Activated naive CD8-positive, alpha-beta T cell treated with anti-CD3 and anti-CD28 coated beads, Interleukin-2, amount 10 ng/mL, durations not matched to agents 7 days and 5 days (primary cell): Measurements from ENCODE around the gene TAF11. TPM values are rescaled to one million over a fixed set of nuclear protein-coding genes. Genes with fewer than 3 reads are reported as not detected.

Experiments
- ATAC-seq: fragments of 150-1000 bp; cut with Tn5 transposase; one replicate; pipeline ENCODE4 v1.10.0; 2021; ENCODE audit warnings: low read depth, moderate library complexity
- POLR2A ChIA-PET: fragments of 350-600 bp; sonication (Branson Sonifier 250); formaldehyde crosslinking; loops from one replicate; lab custom pipeline; 2021; ENCODE audit warnings: antibody characterized with exemption; lab: Charles Lee
- DNase-seq: peaks from one replicate; pipeline ENCODE4 v3.0.0; 2021
- H3K27ac Mint-ChIP-seq: one replicate; pipeline ENCODE4 v1.8.0; 2022; ENCODE audit warnings: mild to moderate bottlenecking, mixed read lengths
- H3K27me3 Mint-ChIP-seq: one replicate; pipeline ENCODE4 v1.8.0; 2022; ENCODE audit warnings: mild to moderate bottlenecking, moderate library complexity, mixed read lengths
- H3K36me3 Mint-ChIP-seq: one replicate; pipeline ENCODE4 v1.8.0; 2021; ENCODE audit warnings: mild to moderate bottlenecking, mixed read lengths
- H3K4me1 Mint-ChIP-seq: one replicate; pipeline ENCODE4 v1.8.0; 2021; ENCODE audit warnings: mixed read lengths
- H3K4me3 Mint-ChIP-seq: one replicate; pipeline ENCODE4 v1.8.0; 2022; ENCODE audit warnings: mild to moderate bottlenecking, moderate library complexity, mixed read lengths
- H3K9me3 Mint-ChIP-seq: one replicate; pipeline ENCODE4 v1.8.0; 2021; ENCODE audit warnings: mixed read lengths
- total RNA-seq, 2 experiments: library from RNA; stranded (reverse); gene quantifications; one replicate each; pipeline ENCODE4 v1.2.3, GENCODE V29; 2021

Gene TAF11
- total RNA-seq, 2 experiments from 2014 or later: 30.5 to 31.0 TPM

- H3K27me3 Mint-ChIP-seq: no peaks in the 10 kb centered on the region
- H3K4me1 Mint-ChIP-seq: peaks cover 2% of the 10 kb centered on the region
- H3K27ac Mint-ChIP-seq: no peak overlapping the region
- POLR2A ChIA-PET: interaction anchor here (1.5 kb wide), 1 partner anchor 12 kb away, joined by 5 read pairs; the partner anchor contains the start of gene TAF11
- H3K36me3 Mint-ChIP-seq: peaks cover 11% of the 10 kb centered on the region
- no peak for DNase-seq
- no peak for ATAC-seq
- no peak overlapping the region for H3K4me3 Mint-ChIP-seq
- H3K9me3 Mint-ChIP-seq: no peaks in the 10 kb centered on the region
Measured at GRCh38 chr6:34875292-34876213, 12.3 kb downstream of the TAF11 start.

- H3K27me3 Mint-ChIP-seq: no peaks in the 10 kb centered on the region
- no peaks in the 10 kb centered on the region for H3K9me3 Mint-ChIP-seq
- H3K4me1 Mint-ChIP-seq: no peaks in the 10 kb centered on the region
- H3K36me3 Mint-ChIP-seq: peaks cover 7% of the 10 kb centered on the region
- POLR2A ChIA-PET: no interaction called here
- no peak overlapping the region for H3K4me3 Mint-ChIP-seq
- no peak for DNase-seq
- ATAC-seq: no peak
- no peak overlapping the region for H3K27ac Mint-ChIP-seq
Measured at GRCh38 chr6:34872332-34872731, 15.5 kb downstream of the TAF11 start.

GRCh38 chr6:34871853-34872252 lies 16.0 kb downstream of the TAF11 start:
- Mint-ChIP-seq H3K9me3 (no peaks in the 10 kb centered on the region), H3K27ac (no peak overlapping the region), H3K27me3 (no peaks in the 10 kb centered on the region), H3K4me3 (no peak overlapping the region), H3K36me3 (peaks cover 7% of the 10 kb centered on the region), H3K4me1 (no peaks in the 10 kb centered on the region)
- DNase-seq: no peak
- no peak for ATAC-seq
- POLR2A ChIA-PET: no interaction called here

DNA sequence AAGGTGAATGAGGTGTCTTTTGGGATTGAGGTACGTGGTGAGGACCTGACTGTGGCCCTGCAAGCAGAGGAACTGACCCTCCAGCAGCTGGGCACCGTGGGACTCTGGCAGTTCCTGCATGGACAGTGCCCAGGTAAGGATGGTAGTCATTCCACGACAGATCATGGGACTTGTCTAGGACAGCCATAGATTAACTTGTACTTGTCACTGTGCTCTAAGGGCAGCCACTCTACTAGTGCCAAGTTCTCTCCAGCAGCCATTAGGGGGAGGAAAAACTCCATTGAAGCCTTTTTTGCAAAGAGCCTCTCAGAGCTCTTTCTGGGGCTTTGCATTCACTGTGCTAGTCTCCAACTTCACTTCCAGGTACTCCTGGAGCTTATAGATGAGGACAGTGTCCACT lies 20.4 kb downstream of the TAF11 start:
- POLR2A ChIA-PET: interaction anchor here (1.0 kb wide), 1 partner anchor 20 kb away, joined by 4 read pairs; the partner anchor contains the start of gene TAF11
- Mint-ChIP-seq H3K9me3 (no peaks in the 10 kb centered on the region), H3K27me3 (no peaks in the 10 kb centered on the region), H3K27ac (no peak overlapping the region), H3K4me1 (peaks cover 2% of the 10 kb centered on the region), H3K36me3 (peaks cover 8% of the 10 kb centered on the region), H3K4me3 (no peak overlapping the region)
- ATAC-seq (no peak), DNase-seq (no peak)

- Mint-ChIP-seq H3K27ac (no peak overlapping the region), H3K27me3 (no peaks in the 10 kb centered on the region)
- ATAC-seq: no peak
Measured at GRCh38 chr6:34866509-34866908, 21.3 kb downstream of the TAF11 start.

GRCh38 chr6:34865107-34865506 lies 22.7 kb downstream of the TAF11 start:
- no peak for DNase-seq
- POLR2A ChIA-PET: no interaction called here
- no peaks in the 10 kb centered on the region for H3K27me3 Mint-ChIP-seq
- H3K4me3 Mint-ChIP-seq: no peak overlapping the region
- H3K9me3 Mint-ChIP-seq: no peaks in the 10 kb centered on the region
- H3K36me3 Mint-ChIP-seq: peaks cover 4% of the 10 kb centered on the region
- H3K27ac Mint-ChIP-seq: no peak overlapping the region
- peaks cover 2% of the 10 kb centered on the region for H3K4me1 Mint-ChIP-seq
- no peak for ATAC-seq

More at GRCh38 chr6:34866509-34866908, 21.3 kb downstream of the TAF11 start:
- POLR2A ChIA-PET: interaction anchor here (1.0 kb wide), 1 partner anchor 21 kb away, joined by 4 read pairs; the partner anchor contains the start of gene TAF11
- H3K4me3 Mint-ChIP-seq: no peak overlapping the region
- H3K4me1 Mint-ChIP-seq: peaks cover 2% of the 10 kb centered on the region
- DNase-seq: no peak
- peaks cover 8% of the 10 kb centered on the region for H3K36me3 Mint-ChIP-seq
- H3K9me3 Mint-ChIP-seq: no peaks in the 10 kb centered on the region

DNA sequence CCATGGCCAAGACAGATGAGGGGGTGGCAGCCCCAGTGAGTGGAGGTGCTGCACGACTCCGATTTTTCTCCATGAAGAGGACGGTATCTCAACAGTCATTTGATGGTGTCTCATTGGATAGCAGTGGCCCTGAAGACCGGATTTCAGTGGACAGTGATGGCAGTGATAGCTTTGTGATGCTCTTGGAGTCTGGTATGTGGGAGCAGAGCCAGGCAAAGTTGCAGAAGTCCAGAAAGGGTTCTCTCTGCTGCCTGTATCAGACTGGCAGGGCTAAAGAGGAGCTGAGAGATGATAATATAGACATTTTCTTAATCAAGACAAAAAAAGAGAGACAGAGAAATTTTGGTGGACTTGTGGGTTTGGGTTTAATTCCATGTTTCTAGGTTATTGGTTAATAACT lies 23.8 kb downstream of the TAF11 start:
- Mint-ChIP-seq H3K27me3 (no peaks in the 10 kb centered on the region), H3K27ac (no peak overlapping the region), H3K4me3 (no peak overlapping the region), H3K4me1 (peaks cover 2% of the 10 kb centered on the region), H3K9me3 (no peaks in the 10 kb centered on the region), H3K36me3 (peaks cover 2% of the 10 kb centered on the region)
- POLR2A ChIA-PET: no interaction called here
- DNase-seq: no peak
- no peak for ATAC-seq

DNA sequence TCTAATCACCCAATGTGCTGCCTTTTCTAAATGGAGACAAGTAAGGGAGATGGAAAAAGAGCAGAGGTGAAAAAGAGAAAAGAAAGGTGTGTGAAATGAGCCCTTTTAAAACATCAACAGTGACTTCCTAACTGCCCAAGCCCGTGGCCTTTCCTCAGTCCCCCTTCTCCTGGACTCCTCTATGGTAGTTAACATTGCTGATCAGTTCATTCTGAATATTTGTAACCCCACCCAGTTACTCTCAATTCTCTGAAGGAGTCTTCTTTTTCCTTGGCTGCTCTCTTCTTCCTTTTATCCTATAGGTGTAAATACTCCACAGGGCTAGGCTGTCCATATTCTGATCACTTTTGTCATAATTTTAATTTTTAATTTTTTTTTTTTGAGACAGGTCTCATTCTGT lies 27.1 kb downstream of the TAF11 start:
- Mint-ChIP-seq H3K36me3 (peaks cover 7% of the 10 kb centered on the region), H3K4me1 (peaks cover 2% of the 10 kb centered on the region), H3K27me3 (no peaks in the 10 kb centered on the region), H3K9me3 (no peaks in the 10 kb centered on the region), H3K4me3 (no peak overlapping the region), H3K27ac (no peak overlapping the region)
- ATAC-seq (no peak), DNase-seq (no peak)
- POLR2A ChIA-PET: no interaction called here

GRCh38 chr6:34859951-34860350 lies 27.9 kb downstream of the TAF11 start:
- no peak for DNase-seq
- Mint-ChIP-seq H3K4me3 (no peak overlapping the region), H3K9me3 (no peaks in the 10 kb centered on the region), H3K36me3 (peaks cover 5% of the 10 kb centered on the region), H3K4me1 (peaks cover under 1% of the 10 kb centered on the region), H3K27ac (no peak overlapping the region), H3K27me3 (no peaks in the 10 kb centered on the region)
- no peak for ATAC-seq
- POLR2A ChIA-PET: no interaction called here

GRCh38 chr6:34858681-34859080 lies 29.2 kb downstream of the TAF11 start:
- Mint-ChIP-seq H3K4me1 (no peaks in the 10 kb centered on the region), H3K4me3 (no peak overlapping the region), H3K27me3 (no peaks in the 10 kb centered on the region), H3K36me3 (peaks cover 5% of the 10 kb centered on the region), H3K27ac (no peak overlapping the region), H3K9me3 (no peaks in the 10 kb centered on the region)
- POLR2A ChIA-PET: no interaction called here
- ATAC-seq (no peak), DNase-seq (no peak)

GRCh38 chr6:34855463-34855862 lies 32.4 kb downstream of the TAF11 start:
- Mint-ChIP-seq H3K9me3 (no peaks in the 10 kb centered on the region), H3K4me3 (no peak overlapping the region), H3K27me3 (no peaks in the 10 kb centered on the region), H3K27ac (no peak overlapping the region), H3K4me1 (peaks cover 1% of the 10 kb centered on the region), H3K36me3 (peaks cover 8% of the 10 kb centered on the region)
- DNase-seq (no peak), ATAC-seq (no peak)
- POLR2A ChIA-PET: no interaction called here

GRCh38 chr6:34852406-34853085 lies 35.3 kb downstream of the TAF11 start:
- Mint-ChIP-seq H3K9me3 (no peaks in the 10 kb centered on the region), H3K27ac (peak overlapping the region; percentile 64), H3K4me3 (no peak overlapping the region), H3K27me3 (no peaks in the 10 kb centered on the region), H3K36me3 (peaks cover 13% of the 10 kb centered on the region), H3K4me1 (peaks cover 3% of the 10 kb centered on the region)
- ATAC-seq (no peak), DNase-seq (no peak)
- POLR2A ChIA-PET: no interaction called here

DNA sequence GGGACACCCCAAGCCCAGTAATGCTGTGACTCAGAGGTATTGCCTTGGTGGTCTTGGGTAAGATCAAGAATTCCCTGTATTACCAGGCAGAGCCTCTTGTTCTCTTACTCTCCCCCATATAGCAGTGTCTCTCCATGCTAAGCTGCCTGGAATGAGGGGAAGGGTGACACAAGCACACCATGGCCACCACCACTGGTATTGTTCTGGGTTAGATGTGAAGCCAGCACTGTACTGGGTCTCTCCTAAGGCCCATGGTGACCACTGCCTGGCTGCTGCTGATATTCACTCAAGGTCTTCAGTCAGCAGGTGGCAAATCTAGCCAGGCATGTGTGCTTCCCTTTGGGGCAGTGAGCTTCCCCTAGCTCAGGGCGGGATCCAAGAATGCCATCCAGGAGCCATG lies 36.5 kb downstream of the TAF11 start:
- no peak overlapping the region for H3K27ac Mint-ChIP-seq
- no peak for DNase-seq
- no peaks in the 10 kb centered on the region for H3K27me3 Mint-ChIP-seq
- H3K36me3 Mint-ChIP-seq: peaks cover 12% of the 10 kb centered on the region
- no peak for ATAC-seq
- peaks cover 3% of the 10 kb centered on the region for H3K4me1 Mint-ChIP-seq
- POLR2A ChIA-PET: no interaction called here
- no peak overlapping the region for H3K4me3 Mint-ChIP-seq
- no peaks in the 10 kb centered on the region for H3K9me3 Mint-ChIP-seq
